ENCODE results near the gene AUTS2. TPM values are rescaled to one million over a fixed set of nuclear protein-coding genes. Genes with fewer than 3 reads are reported as not detected.

Gene AUTS2
- total and polyA plus RNA-seq, 2 of the 8 experiments (the other 6 are each of a cell fraction or from before 2014, with no cell fraction given): 25.9 to 101 TPM

GRCh38 chr7:70072220-70072619, 473.9 kb downstream of the AUTS2 start:
- Histone ChIP-seq H3K23me2 (ENCODE audit: low read depth, low read length) (no peaks in the 10 kb centered on the region), H3K36me3 (ENCODE audit: control insufficient read depth in 2 of 4, insufficient read depth in 4 of 4, low read length in 3 of 4) (no peaks in the 10 kb centered on the region), H2AK5ac (ENCODE audit: low read depth, low read length) (no peak overlapping the region), H3K56ac (replicated peaks; ENCODE audit: insufficient read length, low read depth, low read length) (no peak overlapping the region), H3K79me1 (ENCODE audit: low read depth, low read length) (no peaks in the 10 kb centered on the region), H3K4me2 (ENCODE audit: insufficient read depth in 1 of 2, low read depth in 2 of 2, low read length in 2 of 2) (no peak overlapping the region), H3K27me3 (replicated peaks in 1 of 4; ENCODE audit: control insufficient read depth in 3 of 4, extremely low read depth in 1 of 4, insufficient read depth in 3 of 4, low read length in 3 of 4) (no peaks in the 10 kb centered on the region), H2BK20ac (ENCODE audit: low read length) (no peak overlapping the region), H4K20me1 (replicated peaks in 1 of 2; ENCODE audit: control insufficient read depth in 1 of 2, insufficient read depth in 2 of 2, low read length in 2 of 2) (no peaks in the 10 kb centered on the region), H4K5ac (ENCODE audit: insufficient read length, low read depth, low read length) (no peak overlapping the region), H4K91ac (replicated peaks; ENCODE audit: insufficient read length, low read length) (no peak overlapping the region), H3K9me3 (ENCODE audit: insufficient read depth in 2 of 2, low read depth in 1 of 2, low read length in 1 of 2) (no peaks in the 10 kb centered on the region), H3K23ac (ENCODE audit: insufficient read length) (no peak overlapping the region), H2BK5ac (ENCODE audit: low read depth, low read length) (no peak overlapping the region), H2BK12ac (ENCODE audit: low read depth, low read length) (no peak overlapping the region; the same call in 1 of the 2 replicates), H2AFZ (ENCODE audit: low read length) (no peak overlapping the region), H2BK120ac (replicated peaks; ENCODE audit: low read depth, low read length) (no peak overlapping the region), H3K18ac (ENCODE audit: extremely low read depth, low read length) (no peak overlapping the region), H3K14ac (ENCODE audit: insufficient read length) (no peak overlapping the region), H3K9ac (replicated peaks in 1 of 4; ENCODE audit: extremely low read depth in 1 of 4, low read depth in 3 of 4, low read length in 3 of 4) (no peak overlapping the region), H4K8ac (ENCODE audit: extremely low read depth, insufficient read depth, low read length) (no peak overlapping the region), H3K4ac (replicated peaks; ENCODE audit: insufficient read length, low read depth, low read length) (no peak overlapping the region), H3K79me2 (ENCODE audit: control insufficient read depth in 1 of 2, insufficient read depth in 2 of 2, low read length in 2 of 2) (no peaks in the 10 kb centered on the region), H3K4me1 (replicated peaks in 1 of 4; ENCODE audit: control insufficient read depth in 3 of 4, insufficient read depth in 4 of 4, low read length in 3 of 4) (no peaks in the 10 kb centered on the region), H3K4me3 (ENCODE audit: extremely low read depth in 1 of 4, insufficient read depth in 2 of 4, low read depth in 3 of 4, low read length in 4 of 4) (no peak overlapping the region), H2BK15ac (ENCODE audit: low read length) (no peak overlapping the region), H3K27ac (ENCODE audit: low read depth, low read length) (no peak overlapping the region)
- TF ChIP-seq CHD1 (IDR thresholded peaks at IDR 0.05; ENCODE audit: low read depth, low read length): no peak
- TF ChIP-seq SIRT6 (IDR thresholded peaks at IDR 0.05; ENCODE audit: low read length): no peak
- no peak for TF ChIP-seq SP1 (IDR thresholded peaks at IDR 0.05; ENCODE audit: low read depth, low read length)
- no peak for TF ChIP-seq E2F6 (IDR thresholded peaks at IDR 0.05)
- no peak for TF ChIP-seq ASH2L (IDR thresholded peaks at IDR 0.05; ENCODE audit: low read length)
- no peak for TF ChIP-seq EZH2 (IDR thresholded peaks at IDR 0.05; ENCODE audit: low read depth, low read length, severe bottlenecking)
- TF ChIP-seq GTF2F1 (IDR thresholded peaks at IDR 0.05; ENCODE audit: borderline replicate concordance, low read depth, low read length): no peak
- no peak for TF ChIP-seq RFX5 (IDR thresholded peaks at IDR 0.05; ENCODE audit: borderline replicate concordance, low read depth, low read length)
- no peak for TF ChIP-seq SRF (IDR thresholded peaks at IDR 0.05; ENCODE audit: low read depth, low read length)
- TF ChIP-seq TEAD4 (IDR thresholded peaks at IDR 0.05; ENCODE audit: low read depth, low read length): no peak
- TF ChIP-seq SAP30 (IDR thresholded peaks at IDR 0.05; ENCODE audit: insufficient read depth, insufficient replicate concordance, low read length): no peak
- TF ChIP-seq HDAC2 (IDR thresholded peaks at IDR 0.05; ENCODE audit: borderline replicate concordance in 1 of 2, low read depth in 2 of 2, low read length in 2 of 2): no peak
- CTCF ChIA-PET (ENCODE audit: partially characterized antibody): interaction anchor here (0.6 to 1.3 kb wide), 3 partner anchors 15 to 643 kb away, joined by 3 to 4 read pairs (median 3); no protein-coding TSS in a partner anchor
- DNase-seq (ENCODE audit: low read depth in 1 of 2, low spot score in 2 of 2): no peak
- no peak for FAIRE-seq
- 88% methylated on average over 2 of the region's 2 CpGs; no CpG with 5 or more reads in 1 of the 2 experiments for whole genome bisulfite sequencing, 2 experiments (ENCODE audit: extremely low coverage in 1 of 2, insufficient coverage in 1 of 2, insufficient read length in 1 of 2, insufficient replicate concordance in 2 of 2, low coverage in 1 of 2, low lambda C conversion rate in 2 of 2, missing lambda C conversion rate in 1 of 2)
- POLR2A ChIA-PET (ENCODE audit: partially characterized antibody): no interaction called here
